NOMO-1 treated with DMSO at 0.1 percent for 48 hours (cell line): ENCODE results near the gene VAV3.
A peak's percentile ranks its signal among the peaks of the same experiment; 100 is the strongest.
"Not testable (repeated sequence)": the region's sequence is repeated elsewhere in the genome, so short reads cannot be mapped to it uniquely, and the experiment has no call there.

Experiments used
- DNase-seq: peaks from one replicate; lab custom pipeline; 2025; ENCODE audit not compliant: unreplicated experiment; lab: John Stamatoyannopoulos, UW

VAV3 gene

DNA sequence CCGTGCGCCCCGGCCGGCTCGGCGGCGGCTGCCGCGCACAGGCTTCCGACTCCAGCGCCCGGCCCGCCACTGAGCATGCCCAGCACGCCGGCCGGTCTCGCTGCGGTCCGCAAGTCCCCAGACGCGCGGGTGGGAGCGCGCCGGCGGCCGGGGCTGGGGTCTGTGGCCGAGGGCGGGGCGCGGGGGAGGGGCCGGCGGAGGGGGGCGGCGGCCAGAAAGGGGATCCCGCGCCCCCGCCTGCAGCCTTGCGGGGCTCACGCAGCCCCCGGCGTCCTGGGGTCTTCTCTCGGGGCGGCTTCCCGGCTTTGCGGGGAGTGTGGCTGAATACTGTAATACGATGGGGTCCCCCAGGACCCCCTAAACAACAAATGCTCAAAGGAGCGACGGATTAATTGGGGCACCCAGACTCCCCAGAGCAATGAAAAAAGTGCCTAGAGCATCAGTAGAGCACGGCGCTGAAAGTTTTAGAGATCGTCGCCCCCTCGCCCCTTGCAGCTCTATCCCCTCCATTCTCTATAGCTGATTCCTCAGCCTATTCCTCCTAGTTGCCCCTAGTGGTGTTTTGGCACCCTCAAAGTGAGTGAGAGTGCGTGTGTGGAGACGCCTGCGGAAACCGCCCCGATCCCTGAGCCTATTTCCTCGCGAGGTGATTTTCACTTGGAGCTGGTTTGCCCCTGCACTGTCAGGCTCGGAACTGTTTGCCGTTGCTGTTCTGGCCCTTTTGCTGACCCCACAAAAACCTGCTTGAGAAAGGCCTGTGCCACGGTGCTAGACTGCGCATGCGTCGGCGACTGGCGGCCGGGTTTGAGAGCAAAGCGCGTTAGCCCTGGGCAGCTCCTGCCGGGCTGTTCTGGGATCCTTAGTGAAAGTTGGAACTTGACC lies at the start of gene VAV3:
Gene VAV3, minus strand, starts transcription at position 71 of the 882 bp plus-strand sequence. CDS start 311 bp downstream, outside the sequence.
- DNase-seq, result peak; percentile 89

- DNase-seq, result no peak
These were observed 47.6 kb upstream of the VAV3 start for GRCh38 chr1:108012553-108012952.

DNA sequence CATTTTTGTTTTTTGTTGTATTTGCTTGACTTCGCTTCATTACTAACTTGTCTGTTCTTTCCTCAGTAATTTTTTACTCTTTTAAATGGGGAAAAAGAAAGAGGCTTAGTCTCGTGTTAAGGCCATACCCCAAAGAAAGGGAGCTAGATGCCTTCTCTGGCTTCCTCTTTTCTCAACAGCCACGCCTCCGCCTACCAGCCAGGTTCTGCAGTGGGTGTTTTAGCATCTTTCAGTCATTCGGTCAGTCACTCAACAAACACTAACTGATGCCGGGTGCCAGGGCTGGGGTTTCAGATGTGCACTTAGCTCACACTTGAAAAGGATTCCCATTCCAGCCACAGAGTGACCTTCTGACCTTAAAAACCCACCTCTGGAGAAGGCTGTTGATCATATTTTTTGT lies 46.3 kb upstream of the VAV3 start:
- no peak for DNase-seq

DNA sequence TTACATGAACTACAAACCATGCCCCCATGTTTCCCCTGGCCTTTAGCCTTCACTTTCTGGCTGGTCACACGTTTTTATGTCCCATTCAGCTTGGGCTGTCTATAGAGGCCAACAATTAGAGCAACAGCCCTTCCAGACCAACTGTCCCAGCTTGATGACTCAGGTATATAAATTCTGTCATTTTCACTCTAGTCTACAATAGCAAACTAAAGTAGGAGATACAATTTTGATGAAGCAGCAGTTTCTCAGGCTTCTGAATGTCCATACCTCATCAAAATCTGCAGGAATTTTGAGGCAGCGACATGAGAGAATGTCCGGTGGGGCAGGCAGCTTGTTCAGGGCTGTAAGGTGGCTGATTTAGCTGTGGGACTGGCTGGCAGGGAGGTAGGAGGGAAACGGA lies 45.6 kb upstream of the VAV3 start:
- no peak for DNase-seq

DNA sequence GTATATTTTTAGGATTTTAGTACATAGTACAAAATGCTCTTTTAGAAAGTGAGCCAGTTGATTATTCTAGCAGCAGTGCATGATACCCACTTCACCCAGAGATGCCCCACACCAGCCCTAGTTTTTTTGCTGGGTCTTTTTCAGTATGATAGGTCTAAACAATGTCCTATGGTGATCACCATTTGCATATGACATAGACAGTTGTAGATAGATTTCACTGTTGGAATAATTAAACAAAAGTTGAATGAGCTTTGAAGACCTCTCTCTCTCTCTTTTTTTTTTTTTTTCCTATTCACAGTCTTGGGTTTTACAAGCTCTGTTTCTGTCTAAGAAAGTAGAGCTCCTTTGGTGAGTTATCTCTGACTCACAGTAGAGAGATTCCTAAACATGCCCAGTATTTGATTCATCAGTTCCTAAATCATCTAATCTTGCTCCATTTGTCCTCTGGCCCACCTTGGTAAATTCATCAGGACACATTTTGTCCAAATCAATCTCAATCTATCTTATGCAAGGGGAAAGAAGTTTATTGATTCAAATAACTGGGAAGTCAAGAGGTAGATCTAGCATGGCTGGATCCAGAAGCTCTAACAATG lies 44.7 kb upstream of the VAV3 start:
- no peak for DNase-seq

- no peak for DNase-seq
These were observed 42.6 kb upstream of the VAV3 start for GRCh38 chr1:108007531-108007930.

DNA sequence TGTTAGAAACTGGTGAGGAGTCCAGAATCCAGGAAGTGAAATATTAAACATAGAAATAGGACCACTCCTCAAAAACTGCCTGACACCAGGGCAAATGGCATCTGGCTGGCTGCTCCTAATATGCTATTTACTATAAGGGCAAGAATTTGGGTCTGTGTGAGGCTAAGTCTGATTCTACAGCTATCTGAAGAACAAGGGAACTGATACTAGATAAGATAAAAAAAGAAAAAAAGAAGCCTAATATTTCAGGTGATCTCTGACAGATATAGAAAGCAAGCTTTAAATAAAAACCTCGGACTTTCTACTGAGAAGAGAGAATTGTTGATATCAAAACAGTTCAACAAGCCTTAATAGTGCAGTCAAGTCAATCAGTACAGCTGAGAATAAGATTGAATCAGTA lies 42.1 kb upstream of the VAV3 start:
- DNase-seq, result no peak

DNA sequence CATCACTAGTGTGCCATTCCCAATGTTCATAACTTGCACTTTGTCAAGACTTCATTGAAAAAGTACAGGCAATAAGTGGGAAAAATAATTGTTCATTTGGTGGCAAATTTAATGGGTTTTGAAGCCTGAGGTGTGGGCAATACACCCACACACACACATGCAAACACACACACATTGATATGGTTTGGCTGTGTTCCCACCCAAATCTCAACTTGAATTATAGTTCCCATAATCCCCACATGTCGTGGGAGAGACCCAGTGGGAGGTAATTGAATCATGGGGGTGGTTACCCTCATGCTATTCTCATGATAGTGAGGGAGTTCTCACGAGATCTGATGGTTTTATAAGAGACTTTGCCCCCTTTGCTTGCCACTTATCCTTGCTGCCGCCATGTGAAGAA lies 39.9 kb upstream of the VAV3 start:
- not testable (repeated sequence) for DNase-seq

- DNase-seq, result no peak
These were observed 35.7 kb upstream of the VAV3 start for GRCh38 chr1:108000620-108001111.

DNA sequence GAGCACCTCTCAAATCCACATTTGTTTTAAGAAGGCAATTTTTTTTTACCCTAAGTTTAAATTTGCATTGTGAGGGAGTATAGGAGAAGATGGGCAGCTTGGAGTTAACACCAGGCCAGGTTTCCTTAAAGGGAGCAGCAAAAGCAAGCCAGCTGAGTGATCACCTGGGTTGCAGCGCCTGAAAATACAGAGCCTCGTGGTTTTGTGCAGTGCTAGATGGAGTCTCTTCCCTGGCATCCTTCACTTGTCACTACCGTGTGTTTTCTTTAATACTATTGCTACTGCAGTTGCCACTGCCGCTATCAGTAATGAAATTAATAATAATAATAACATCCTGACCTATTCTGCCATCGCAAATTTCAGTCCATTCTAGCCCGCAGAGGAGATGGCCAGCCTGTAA lies 35.2 kb upstream of the VAV3 start:
- DNase-seq, result no peak

DNA sequence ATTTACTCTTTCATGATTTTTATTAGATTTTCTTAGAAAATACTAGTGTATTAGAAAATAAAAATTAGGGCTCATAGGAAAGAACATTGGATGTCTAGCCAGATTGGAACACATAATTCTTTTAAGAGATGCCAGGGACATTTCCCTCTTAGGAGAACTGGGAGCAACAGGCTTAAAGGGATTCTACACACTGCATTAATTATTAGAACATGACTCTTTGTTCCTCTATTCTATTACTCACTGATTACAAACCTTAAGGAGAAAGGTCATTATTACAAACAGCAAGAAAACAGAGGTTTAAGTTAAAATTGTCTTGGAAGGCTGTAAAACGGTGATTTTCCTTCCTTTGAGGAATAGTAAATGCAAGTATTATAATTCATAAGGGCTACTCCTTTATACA lies 32.9 kb upstream of the VAV3 start:
- no peak for DNase-seq

DNA sequence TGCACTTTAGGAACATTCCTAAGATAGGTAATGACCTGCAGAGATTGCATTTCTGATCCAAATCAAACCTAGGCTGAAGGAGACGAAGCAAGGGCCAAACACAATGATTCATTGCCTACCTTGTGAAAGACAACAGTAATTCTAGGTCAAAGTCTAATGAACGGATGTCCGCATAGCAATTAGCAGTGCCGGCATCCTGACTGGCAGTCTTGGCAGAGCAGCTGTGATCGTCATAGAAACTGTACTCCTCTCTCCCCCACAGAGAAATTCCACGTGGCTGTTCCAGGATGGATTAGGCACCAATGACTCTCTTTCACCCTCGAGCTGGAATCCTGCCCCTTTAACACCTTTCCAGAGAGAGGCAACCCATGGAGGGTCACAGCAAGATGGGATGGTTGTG lies 28.9 kb upstream of the VAV3 start:
- DNase-seq, result no peak

DNA sequence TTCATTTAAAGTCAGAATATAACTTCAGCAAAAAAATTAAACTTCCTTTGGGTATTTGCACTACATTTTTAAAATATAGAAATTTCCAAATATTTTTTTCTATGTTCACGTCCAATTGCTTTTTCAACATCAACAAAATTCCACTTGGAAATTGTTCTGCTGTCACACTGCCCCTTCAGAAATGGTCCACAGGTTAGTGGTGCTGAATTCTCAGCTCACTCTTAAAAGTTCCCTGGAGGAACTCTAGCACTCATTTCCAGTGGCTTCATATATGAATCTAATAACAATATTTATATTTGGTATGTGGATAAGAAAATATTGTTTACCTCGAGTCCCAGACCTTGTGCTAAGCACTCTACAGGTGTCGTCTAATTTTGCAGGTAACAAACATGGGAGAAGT lies 27.4 kb upstream of the VAV3 start:
- no peak for DNase-seq

GRCh38 chr1:107991371-107992066 lies 26.5 kb upstream of the VAV3 start:
- DNase-seq, result no peak

DNA sequence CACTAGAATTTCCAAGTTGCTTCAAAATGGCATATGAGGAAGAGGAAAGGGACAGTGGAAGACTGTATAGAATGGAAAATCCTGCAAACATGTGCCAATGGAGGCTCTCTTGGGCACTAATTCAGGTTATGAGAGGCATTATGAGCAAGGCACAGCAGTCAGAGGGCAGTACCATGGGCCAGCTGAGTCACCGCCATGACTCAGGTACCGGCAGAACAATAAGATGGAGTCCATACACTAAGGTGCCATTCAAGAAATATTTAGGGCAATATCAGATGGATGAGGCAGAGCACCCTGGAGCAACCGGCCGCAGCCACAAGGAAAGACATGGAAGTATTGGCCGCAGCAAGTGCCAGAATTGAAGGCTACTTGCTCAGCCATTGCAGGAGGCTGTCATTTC lies 25.6 kb upstream of the VAV3 start:
- DNase-seq, result no peak

DNA sequence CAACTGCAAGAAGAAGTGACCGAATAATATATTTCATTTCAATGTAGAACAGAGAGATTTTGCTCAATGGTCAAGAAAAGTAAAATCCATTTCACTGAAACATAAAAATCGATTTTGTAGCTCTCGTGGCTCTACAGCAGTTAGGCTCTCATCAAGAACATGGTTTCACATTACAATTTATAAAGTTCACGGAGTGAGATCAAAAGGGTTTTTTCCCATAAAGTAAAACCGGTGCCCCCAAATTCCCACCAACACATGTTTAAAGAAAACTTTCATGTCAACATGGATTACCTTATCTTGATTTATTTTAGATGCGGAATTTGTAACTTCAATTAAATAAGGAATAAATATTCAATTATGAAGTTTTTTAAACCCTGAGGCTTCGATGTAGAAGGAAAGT lies 16.3 kb upstream of the VAV3 start:
- DNase-seq, result no peak

- no peak for DNase-seq
These were observed 14.9 kb upstream of the VAV3 start for GRCh38 chr1:107979926-107980325.

- DNase-seq, result no peak
These were observed 14.1 kb upstream of the VAV3 start for GRCh38 chr1:107979088-107979487.

- no peak for DNase-seq
These were observed 11.9 kb upstream of the VAV3 start for GRCh38 chr1:107976836-107977235.

DNA sequence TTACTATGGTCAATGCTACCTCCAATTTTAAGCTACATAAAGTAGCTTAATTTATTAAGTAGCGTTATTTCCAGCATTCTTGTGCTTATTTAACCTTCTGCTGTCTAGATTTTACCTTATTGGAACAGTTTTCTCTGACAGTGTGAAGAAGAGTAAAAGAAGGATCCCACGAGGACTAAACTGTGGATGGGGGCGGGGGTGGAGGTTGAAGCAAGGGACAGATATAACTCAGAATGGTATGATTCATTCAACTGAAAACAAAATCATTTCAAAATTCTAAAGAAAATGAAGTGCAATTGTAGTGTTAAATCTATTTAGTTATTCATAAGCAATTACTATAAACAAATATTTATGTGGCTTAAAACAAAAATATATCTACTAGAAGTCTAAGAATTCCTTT lies 11.5 kb upstream of the VAV3 start:
- DNase-seq, result no peak

GRCh38 chr1:107975851-107976250 lies 10.9 kb upstream of the VAV3 start:
- DNase-seq, result no peak

DNA sequence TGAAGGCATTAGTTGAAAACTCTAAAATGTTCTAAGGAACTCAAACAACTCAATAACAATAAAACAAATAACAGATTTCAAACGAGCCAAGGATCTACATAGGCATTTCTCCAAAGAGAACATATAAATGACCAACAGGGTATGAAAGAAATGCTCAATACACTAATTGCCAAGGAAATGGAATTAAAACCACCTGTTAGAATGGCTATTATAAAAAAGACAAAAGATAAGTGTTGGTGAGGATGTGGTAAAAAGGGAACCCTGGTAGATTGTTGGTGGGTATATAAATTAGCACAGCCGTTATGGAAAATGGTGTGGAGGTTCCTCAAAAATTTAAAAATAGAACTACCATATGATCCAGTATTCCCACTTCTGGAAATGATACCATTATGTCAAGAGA lies 9.1 kb upstream of the VAV3 start:
- no peak for DNase-seq
